Naive B cell (primary cell): Measurements from ENCODE around the gene CAST. TPM values are rescaled to one million over a fixed set of nuclear protein-coding genes. Genes with fewer than 3 reads are reported as not detected.

ENCODE experiments used
- ATAC-seq, 2 donors: fragments of 150-1000 bp; cut with Tn5 transposase; 2 replicates each; pipeline ENCODE4 v1.10.0; 2021; ENCODE audit warnings: low read depth in 2 of 2, mild to moderate bottlenecking in 2 of 2, moderate library complexity in 2 of 2
- DNase-seq: peaks from one replicate; pipeline ENCODE4 v3.0.0; 2022
- H3K27ac Mint-ChIP-seq, 6 donors: one replicate each; pipeline ENCODE4 v1.8.0; 2020 to 2022; ENCODE audit warnings: mild to moderate bottlenecking in 6 of 6, mixed read lengths in 6 of 6, moderate library complexity in 5 of 6, inconsistent platforms in 2 of 6
- H3K27me3 Mint-ChIP-seq, 3 donors: one replicate each; pipeline ENCODE4 v1.8.0; 2021 to 2022; ENCODE audit warnings: mixed read lengths in 3 of 3, mild to moderate bottlenecking in 1 of 3
- H3K36me3 Mint-ChIP-seq, 2 donors: one replicate each; pipeline ENCODE4 v1.8.0; 2020 to 2022; ENCODE audit warnings: mixed read lengths in 2 of 2, inconsistent platforms in 1 of 2, mild to moderate bottlenecking in 1 of 2
- H3K4me1 Mint-ChIP-seq, 3 donors: one replicate each; pipeline ENCODE4 v1.8.0; 2020 to 2022; ENCODE audit warnings: mixed read lengths in 3 of 3, inconsistent platforms in 1 of 3, mild to moderate bottlenecking in 1 of 3, moderate library complexity in 1 of 3
- H3K4me3 Mint-ChIP-seq, 8 donors: one replicate each; pipeline ENCODE4 v1.8.0; 2020 to 2022; ENCODE audit warnings: mild to moderate bottlenecking in 8 of 8, mixed read lengths in 8 of 8, moderate library complexity in 8 of 8, inconsistent platforms in 2 of 8
- H3K9me3 Mint-ChIP-seq, 7 donors: one replicate each; pipeline ENCODE4 v1.8.0; 2020 to 2022; ENCODE audit warnings: mixed read lengths in 7 of 7, mild to moderate bottlenecking in 5 of 7, inconsistent platforms in 2 of 7, moderate library complexity in 1 of 7
- polyA plus RNA-seq, 6 donors: library from polyadenylated mRNA; unstranded; fragments of 300-500 nt; fragmentation: Illumina TruSeq; gene quantifications; one replicate each; pipeline ENCODE4 v1.2.3, GENCODE V29; 2021; ENCODE audit warnings: low read depth in 6 of 6

The CAST gene
- polyA plus RNA-seq, 6 donors from 2014 or later = 18.2 to 52.9 (median 37.3) TPM

- DNase-seq (peak; percentile 37), ATAC-seq (peak in 1 of 2 donors; percentile 28)
- no peaks in the 10 kb centered on the region for H3K27me3 Mint-ChIP-seq
- peaks cover 16 to 18% of the 10 kb centered on the region in 2 donors for H3K36me3 Mint-ChIP-seq
- peak overlapping the region in 1 of 6 donors; percentile 56 for H3K27ac Mint-ChIP-seq
- no peaks in the 10 kb centered on the region for H3K4me1 Mint-ChIP-seq
- H3K4me3 Mint-ChIP-seq = no peak overlapping the region
- no peaks in the 10 kb centered on the region for H3K9me3 Mint-ChIP-seq
These were observed 90.3 kb downstream of the CAST start for GRCh38 chr5:96752341-96753016.

- no peak for ATAC-seq
- H3K4me3 Mint-ChIP-seq = no peak overlapping the region
- no peaks in the 10 kb centered on the region for H3K9me3 Mint-ChIP-seq
- H3K27me3 Mint-ChIP-seq = no peaks in the 10 kb centered on the region
- peak overlapping the region in 4 of 6 donors; percentile 24 to 68 (median 29) for H3K27ac Mint-ChIP-seq
- no peak for DNase-seq
- H3K36me3 Mint-ChIP-seq = peaks cover 16% of the 10 kb centered on the region in 2 donors
- no peaks in the 10 kb centered on the region for H3K4me1 Mint-ChIP-seq
These were observed 90.8 kb downstream of the CAST start for GRCh38 chr5:96753017-96753397.

GRCh38 chr5:96753848-96754247 is 91.7 kb downstream of the CAST start:
- no peak for DNase-seq
- H3K27ac Mint-ChIP-seq = no peak overlapping the region
- H3K36me3 Mint-ChIP-seq = peaks cover 9 to 12% of the 10 kb centered on the region in 2 donors
- no peaks in the 10 kb centered on the region for H3K4me1 Mint-ChIP-seq
- no peaks in the 10 kb centered on the region for H3K9me3 Mint-ChIP-seq
- H3K4me3 Mint-ChIP-seq = no peak overlapping the region
- no peak for ATAC-seq
- H3K27me3 Mint-ChIP-seq = no peaks in the 10 kb centered on the region

GRCh38 chr5:96755851-96756250 is 93.7 kb downstream of the CAST start:
- peaks cover 4 to 5% of the 10 kb centered on the region in 2 donors for H3K36me3 Mint-ChIP-seq
- H3K27ac Mint-ChIP-seq = peak overlapping the region in 1 of 6 donors; percentile 44
- DNase-seq (no peak), ATAC-seq (no peak)
- no peaks in the 10 kb centered on the region for H3K4me1 Mint-ChIP-seq
- H3K4me3 Mint-ChIP-seq = no peak overlapping the region
- H3K9me3 Mint-ChIP-seq = no peaks in the 10 kb centered on the region
- no peaks in the 10 kb centered on the region for H3K27me3 Mint-ChIP-seq

GRCh38 chr5:96756985-96757384 is 94.8 kb downstream of the CAST start:
- ATAC-seq = no peak
- Mint-ChIP-seq H3K27me3 (no peaks in the 10 kb centered on the region), H3K27ac (peak overlapping the region in 1 of 6 donors; percentile 59), H3K4me1 (no peaks in the 10 kb centered on the region), H3K36me3 (peaks cover 0 to 4% of the 10 kb centered on the region in 2 donors), H3K9me3 (no peaks in the 10 kb centered on the region), H3K4me3 (no peak overlapping the region)
- no peak for DNase-seq

GRCh38 chr5:96758621-96759020 is 96.4 kb downstream of the CAST start:
- Mint-ChIP-seq H3K27me3 (no peaks in the 10 kb centered on the region), H3K4me3 (no peak overlapping the region), H3K9me3 (no peaks in the 10 kb centered on the region), H3K36me3 (peaks cover 0 to 12% of the 10 kb centered on the region in 2 donors), H3K27ac (peak overlapping the region in 3 of 6 donors; percentile 47 to 61 (median 54)), H3K4me1 (no peaks in the 10 kb centered on the region)
- DNase-seq (no peak), ATAC-seq (no peak)

GRCh38 chr5:96761618-96762017 is 99.4 kb downstream of the CAST start:
- Mint-ChIP-seq H3K4me3 (no peak overlapping the region), H3K36me3 (peaks cover 0 to 8% of the 10 kb centered on the region in 2 donors), H3K27ac (no peak overlapping the region), H3K4me1 (no peaks in the 10 kb centered on the region), H3K9me3 (no peaks in the 10 kb centered on the region), H3K27me3 (no peaks in the 10 kb centered on the region)
- DNase-seq = no peak
- ATAC-seq = no peak

GRCh38 chr5:96763026-96763425 is 100.8 kb downstream of the CAST start:
- DNase-seq = no peak
- H3K4me3 Mint-ChIP-seq = no peak overlapping the region
- H3K9me3 Mint-ChIP-seq = no peaks in the 10 kb centered on the region
- ATAC-seq = no peak
- no peak overlapping the region for H3K27ac Mint-ChIP-seq
- H3K27me3 Mint-ChIP-seq = no peaks in the 10 kb centered on the region
- peaks cover 0 to 12% of the 10 kb centered on the region in 2 donors for H3K36me3 Mint-ChIP-seq
- no peaks in the 10 kb centered on the region for H3K4me1 Mint-ChIP-seq

- no peaks in the 10 kb centered on the region for H3K27me3 Mint-ChIP-seq
- no peak overlapping the region for H3K4me3 Mint-ChIP-seq
- H3K27ac Mint-ChIP-seq = peak overlapping the region in 3 of 6 donors; percentile 4 to 78 (median 6)
- H3K9me3 Mint-ChIP-seq = no peaks in the 10 kb centered on the region
- H3K4me1 Mint-ChIP-seq = no peaks in the 10 kb centered on the region
- ATAC-seq = no peak
- H3K36me3 Mint-ChIP-seq = peaks cover 13 to 28% of the 10 kb centered on the region in 2 donors
- no peak for DNase-seq
These were observed 102.9 kb downstream of the CAST start for GRCh38 chr5:96765043-96765442.

GRCh38 chr5:96768708-96769251 is 106.6 kb downstream of the CAST start:
- H3K36me3 Mint-ChIP-seq = peaks cover 13 to 36% of the 10 kb centered on the region in 2 donors
- H3K9me3 Mint-ChIP-seq = no peaks in the 10 kb centered on the region
- H3K27ac Mint-ChIP-seq = peak overlapping the region; percentile 6 to 95 (median 30)
- DNase-seq (no peak), ATAC-seq (no peak)
- H3K4me1 Mint-ChIP-seq = peaks cover 0 to 5% (median 2%) of the 10 kb centered on the region in 3 donors
- H3K27me3 Mint-ChIP-seq = no peaks in the 10 kb centered on the region
- no peak overlapping the region for H3K4me3 Mint-ChIP-seq

GRCh38 chr5:96771395-96771794 is 109.2 kb downstream of the CAST start:
- Mint-ChIP-seq H3K27ac (peak overlapping the region; percentile 41 to 81 (median 54)), H3K9me3 (no peaks in the 10 kb centered on the region), H3K4me1 (peaks cover 0 to 5% (median 2%) of the 10 kb centered on the region in 3 donors), H3K4me3 (no peak overlapping the region), H3K27me3 (no peaks in the 10 kb centered on the region), H3K36me3 (peaks cover 24 to 36% of the 10 kb centered on the region in 2 donors)
- no peak for ATAC-seq
- DNase-seq = no peak

- H3K27ac Mint-ChIP-seq = peak overlapping the region in 2 of 6 donors; percentile 16 to 47
- H3K4me1 Mint-ChIP-seq = peaks cover 0 to 5% (median 2%) of the 10 kb centered on the region in 3 donors
- DNase-seq = no peak
- H3K4me3 Mint-ChIP-seq = no peak overlapping the region
- no peaks in the 10 kb centered on the region for H3K27me3 Mint-ChIP-seq
- peaks cover 24 to 36% of the 10 kb centered on the region in 2 donors for H3K36me3 Mint-ChIP-seq
- H3K9me3 Mint-ChIP-seq = no peaks in the 10 kb centered on the region
- no peak for ATAC-seq
These were observed 109.9 kb downstream of the CAST start for GRCh38 chr5:96772111-96772510.

- Mint-ChIP-seq H3K4me3 (no peak overlapping the region), H3K27ac (peak overlapping the region in 4 of 6 donors; percentile 6 to 63 (median 17)), H3K36me3 (peaks cover 27 to 38% of the 10 kb centered on the region in 2 donors), H3K27me3 (no peaks in the 10 kb centered on the region), H3K4me1 (peaks cover 0 to 5% (median 2%) of the 10 kb centered on the region in 3 donors), H3K9me3 (no peaks in the 10 kb centered on the region)
- DNase-seq = no peak
- ATAC-seq = no peak
These were observed 110.4 kb downstream of the CAST start for GRCh38 chr5:96772542-96772941.

GRCh38 chr5:96775050-96775449 is 112.9 kb downstream of the CAST start:
- no peak for ATAC-seq
- no peak for DNase-seq
- Mint-ChIP-seq H3K36me3 (peaks cover 31 to 33% of the 10 kb centered on the region in 2 donors), H3K9me3 (no peaks in the 10 kb centered on the region), H3K27me3 (no peaks in the 10 kb centered on the region), H3K27ac (peak overlapping the region in 2 of 6 donors; percentile 16 to 32), H3K4me1 (peaks cover 0 to 5% (median 2%) of the 10 kb centered on the region in 3 donors), H3K4me3 (no peak overlapping the region)
